Progenitor cell of endocrine pancreas (in vitro differentiated cells): Measurements from ENCODE around the gene GRK2. TPM values are rescaled to one million over a fixed set of nuclear protein-coding genes. Genes with fewer than 3 reads are reported as not detected.
"Not testable (repeated sequence)": the region's sequence is repeated elsewhere in the genome, so short reads cannot be mapped to it uniquely, and the experiment has no call there.

Experiments used
- DNase-seq: peaks from one replicate; pipeline ENCODE4 v3.0.0; 2021; ENCODE audit warnings: low spot score; ENCODE audit not compliant: unreplicated experiment
- H3K27ac Mint-ChIP-seq: 2 replicates; pipeline ENCODE4 v1.8.0; 2021; ENCODE audit warnings: mild to moderate bottlenecking, moderate library complexity, mixed read lengths
- H3K27me3 Mint-ChIP-seq: 2 replicates; pipeline ENCODE4 v1.8.0; 2021; ENCODE audit warnings: mixed read lengths
- H3K36me3 Mint-ChIP-seq: 2 replicates; pipeline ENCODE4 v1.8.0; 2022; ENCODE audit warnings: mixed read lengths; ENCODE audit not compliant: insufficient read depth
- H3K4me1 Mint-ChIP-seq: 2 replicates; pipeline ENCODE4 v1.8.0; 2021; ENCODE audit warnings: low read depth, mixed read lengths
- H3K4me3 Mint-ChIP-seq: 2 replicates; pipeline ENCODE4 v1.8.0; 2021; ENCODE audit warnings: low read depth, mild to moderate bottlenecking, moderate library complexity, mixed read lengths
- H3K9me3 Mint-ChIP-seq: 2 replicates; pipeline ENCODE4 v1.8.0; 2021; ENCODE audit warnings: low read depth, mixed read lengths
- total RNA-seq: library from RNA; stranded (reverse); gene quantifications from 2 replicates; pipeline ENCODE4 v1.2.1, GENCODE V29; 2021
- TF ChIP-seq, protein P1 (sequence below): fragments of 200-600 bp; sonication (generic); IDR thresholded peaks from one replicate; pipeline ENCODE4 v1.5.0; 2021; ENCODE audit warnings: antibody characterized with exemption, mild to moderate bottlenecking; ENCODE audit not compliant: unreplicated experiment

GRK2 gene
- total RNA-seq, 1 donor from 2014 or later = 53.0 TPM

DNA sequence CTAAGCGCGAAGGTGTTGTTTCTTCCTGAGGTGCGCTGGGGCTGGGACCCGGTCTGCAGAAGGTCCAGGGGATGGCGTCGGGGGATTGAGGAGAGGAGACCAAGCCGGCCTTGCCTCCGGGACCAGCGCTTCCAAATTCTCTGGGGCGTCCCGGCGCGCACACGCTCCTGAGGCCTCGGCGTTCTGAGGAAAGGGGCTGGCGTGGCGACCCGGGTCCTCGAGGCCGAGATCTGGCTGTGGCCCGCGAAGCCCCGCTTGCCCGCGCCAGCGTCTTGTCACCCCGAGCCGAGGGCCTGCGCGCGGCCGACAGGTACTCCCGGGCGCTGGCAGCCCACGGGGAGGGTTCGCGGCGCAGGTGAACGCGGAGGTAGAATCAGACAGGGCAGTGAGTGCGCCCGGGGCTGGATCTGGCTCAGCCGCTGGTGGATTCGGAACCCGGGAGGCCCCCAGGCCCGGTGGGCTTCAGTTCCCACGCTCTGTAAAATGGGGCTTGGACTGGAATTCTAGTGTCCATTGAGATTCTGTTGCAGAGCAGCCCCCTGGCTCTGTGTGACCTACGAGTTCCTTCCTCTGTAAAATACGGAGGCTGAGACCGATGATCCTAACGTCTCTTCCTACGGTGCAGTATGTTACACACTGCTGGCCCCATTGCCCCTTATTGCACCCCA is 51.7 kb downstream of the GRK2 start:
- TF ChIP-seq, protein P1, sequence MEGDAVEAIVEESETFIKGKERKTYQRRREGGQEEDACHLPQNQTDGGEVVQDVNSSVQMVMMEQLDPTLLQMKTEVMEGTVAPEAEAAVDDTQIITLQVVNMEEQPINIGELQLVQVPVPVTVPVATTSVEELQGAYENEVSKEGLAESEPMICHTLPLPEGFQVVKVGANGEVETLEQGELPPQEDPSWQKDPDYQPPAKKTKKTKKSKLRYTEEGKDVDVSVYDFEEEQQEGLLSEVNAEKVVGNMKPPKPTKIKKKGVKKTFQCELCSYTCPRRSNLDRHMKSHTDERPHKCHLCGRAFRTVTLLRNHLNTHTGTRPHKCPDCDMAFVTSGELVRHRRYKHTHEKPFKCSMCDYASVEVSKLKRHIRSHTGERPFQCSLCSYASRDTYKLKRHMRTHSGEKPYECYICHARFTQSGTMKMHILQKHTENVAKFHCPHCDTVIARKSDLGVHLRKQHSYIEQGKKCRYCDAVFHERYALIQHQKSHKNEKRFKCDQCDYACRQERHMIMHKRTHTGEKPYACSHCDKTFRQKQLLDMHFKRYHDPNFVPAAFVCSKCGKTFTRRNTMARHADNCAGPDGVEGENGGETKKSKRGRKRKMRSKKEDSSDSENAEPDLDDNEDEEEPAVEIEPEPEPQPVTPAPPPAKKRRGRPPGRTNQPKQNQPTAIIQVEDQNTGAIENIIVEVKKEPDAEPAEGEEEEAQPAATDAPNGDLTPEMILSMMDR = no peak
- H3K4me3 Mint-ChIP-seq = peak overlapping the region; percentile 96
- no peak for DNase-seq
- H3K4me1 Mint-ChIP-seq = peaks cover 7% of the 10 kb centered on the region
- peak overlapping the region; percentile 96 for H3K27ac Mint-ChIP-seq
- H3K36me3 Mint-ChIP-seq = no peaks in the 10 kb centered on the region
- no peaks in the 10 kb centered on the region for H3K27me3 Mint-ChIP-seq
- H3K9me3 Mint-ChIP-seq = no peaks in the 10 kb centered on the region

DNA sequence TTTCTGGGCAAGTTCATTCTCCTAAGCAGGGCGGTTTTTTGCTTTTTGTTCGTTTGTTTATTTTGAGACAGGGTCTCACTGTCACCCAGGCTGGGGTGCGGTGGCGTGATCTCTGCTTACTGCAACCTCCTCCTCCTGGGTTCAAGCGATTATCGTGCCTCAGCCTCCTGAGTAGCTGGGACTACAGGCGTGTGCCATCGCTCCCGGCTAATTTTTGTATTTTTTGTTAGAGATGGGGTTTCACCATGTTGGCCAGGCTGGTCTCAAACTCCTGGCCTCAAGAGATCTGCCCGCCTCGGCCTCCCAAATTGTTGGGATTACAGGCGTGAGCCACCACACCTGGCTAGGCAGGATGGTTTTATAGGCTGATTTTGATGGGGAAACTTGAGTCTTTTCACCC is 52.6 kb downstream of the GRK2 start:
- not testable (repeated sequence) for DNase-seq, H3K27ac Mint-ChIP-seq, H3K27me3 Mint-ChIP-seq, H3K36me3 Mint-ChIP-seq, H3K9me3 Mint-ChIP-seq
- H3K4me1 Mint-ChIP-seq = peaks cover 10% of the 10 kb centered on the region
- H3K4me3 Mint-ChIP-seq = peak overlapping the region; percentile 96

DNA sequence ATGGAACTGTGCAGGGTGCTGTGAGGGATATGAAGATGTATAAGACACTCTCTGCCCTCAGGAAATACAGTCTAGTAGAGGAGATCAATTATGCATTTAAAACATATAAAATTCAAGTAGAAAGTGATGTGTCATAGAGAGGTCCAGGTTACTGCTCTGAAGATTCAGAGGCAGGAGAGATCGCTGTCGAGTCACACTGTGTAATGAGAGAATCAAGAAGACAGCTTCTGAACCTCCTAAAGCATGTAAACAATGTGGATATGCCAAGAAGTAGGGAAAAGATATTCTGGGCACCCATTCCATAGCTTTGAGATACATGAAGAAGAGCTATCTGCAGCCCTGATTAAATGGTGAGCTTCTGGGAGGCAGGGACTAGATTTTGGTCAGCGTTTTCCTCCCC is 53.7 kb downstream of the GRK2 start:
- TF ChIP-seq, protein P1 = no peak
- Mint-ChIP-seq H3K27me3 (no peaks in the 10 kb centered on the region), H3K9me3 (no peaks in the 10 kb centered on the region), H3K4me3 (no peak overlapping the region), H3K4me1 (peaks cover 10% of the 10 kb centered on the region), H3K27ac (no peak overlapping the region), H3K36me3 (no peaks in the 10 kb centered on the region)
- DNase-seq = no peak

- Mint-ChIP-seq H3K9me3 (no peaks in the 10 kb centered on the region), H3K27me3 (no peaks in the 10 kb centered on the region), H3K4me1 (peaks cover 10% of the 10 kb centered on the region), H3K4me3 (no peak overlapping the region), H3K27ac (no peak overlapping the region), H3K36me3 (no peaks in the 10 kb centered on the region)
- TF ChIP-seq, protein P1 = no peak
- no peak for DNase-seq
These were observed 54.4 kb downstream of the GRK2 start for GRCh38 chr11:67320691-67321090.

DNA sequence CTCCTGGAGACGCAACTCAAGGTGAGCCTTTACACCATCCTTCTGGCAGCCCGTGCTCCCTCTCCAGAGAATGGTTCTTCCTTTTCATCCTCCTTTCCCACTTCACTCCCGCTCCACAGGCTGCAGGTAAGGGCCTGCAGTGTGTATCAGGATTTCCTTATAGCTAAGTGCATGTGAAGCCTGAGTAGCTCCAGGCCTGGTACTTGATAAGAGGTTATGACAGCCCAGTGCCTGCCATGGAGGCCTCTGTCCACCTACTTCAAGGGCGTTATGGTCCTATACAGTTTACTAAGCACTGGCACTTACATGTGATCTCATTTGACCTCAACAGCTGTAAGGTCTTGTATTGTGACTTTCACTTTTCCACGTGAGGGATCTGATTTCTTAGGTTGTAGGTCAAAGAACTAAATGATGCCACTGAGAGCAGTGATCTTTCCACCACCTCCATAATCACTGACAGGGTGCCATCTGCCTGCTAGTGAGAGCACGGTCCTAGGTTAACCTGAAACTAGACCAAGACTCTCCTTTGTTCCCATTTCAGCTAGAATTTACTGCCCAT is 55.1 kb downstream of the GRK2 start:
- Mint-ChIP-seq H3K27ac (peak overlapping the region; percentile 63), H3K36me3 (peaks cover 4% of the 10 kb centered on the region), H3K27me3 (no peaks in the 10 kb centered on the region), H3K4me3 (no peak overlapping the region), H3K9me3 (no peaks in the 10 kb centered on the region), H3K4me1 (peaks cover 10% of the 10 kb centered on the region)
- DNase-seq = no peak
- TF ChIP-seq, protein P1 = no peak

- Mint-ChIP-seq H3K9me3 (no peaks in the 10 kb centered on the region), H3K4me1 (peaks cover 10% of the 10 kb centered on the region), H3K36me3 (peaks cover 4% of the 10 kb centered on the region), H3K4me3 (no peak overlapping the region), H3K27me3 (no peaks in the 10 kb centered on the region), H3K27ac (no peak overlapping the region)
- DNase-seq = no peak
- TF ChIP-seq, protein P1 = no peak
These were observed 55.8 kb downstream of the GRK2 start for GRCh38 chr11:67322049-67322448.
